ENCODE results near the gene IGFALS.

IGFALS gene

GRCh38 chr16:1765826-1766225, 27.7 kb downstream of the IGFALS start:
- CTCF ChIA-PET = interaction anchor here (0.7 to 2.2 kb wide), 4 partner anchors 58 to 87 kb away, joined by 3 to 14 read pairs (median 6); partner anchors contain the start of genes JPT2 and MAPK8IP3
- H3K4me3 ChIP-seq (ENCODE audit: low read depth, low read length) = no peak overlapping the region
- no peak for DNase-seq (ENCODE audit: low read depth, low spot score)
- POLR2A ChIA-PET = no interaction called here
- no peak for TF ChIP-seq CTCF (IDR thresholded peaks at IDR 0.05; ENCODE audit: insufficient read depth, low read length, missing control alignments)

- DNase-seq (ENCODE audit: low read depth, low spot score) = no peak
- TF ChIP-seq CTCF (IDR thresholded peaks at IDR 0.05; ENCODE audit: insufficient read depth, low read length, missing control alignments) = no peak
- no peak overlapping the region for H3K4me3 ChIP-seq (ENCODE audit: low read depth, low read length)
- ChIA-PET CTCF (interaction anchor here (0.7 to 2.2 kb wide), 8 partner anchors 8 to 273 kb away, joined by 3 to 14 read pairs (median 3); partner anchors contain the start of genes EME2, JPT2, MAPK8IP3 and MRPS34), POLR2A (no interaction called here)
These were observed 28.5 kb downstream of the IGFALS start for GRCh38 chr16:1764971-1765370.

- POLR2A ChIA-PET = no interaction called here
- DNase-seq (ENCODE audit: low read depth, low spot score) = no peak
- CTCF ChIA-PET = interaction anchor here (0.9 to 2.2 kb wide), 6 partner anchors 9 to 143 kb away, joined by 3 to 14 read pairs (median 4); partner anchors contain the start of genes EME2, MAPK8IP3 and MRPS34
- H3K4me3 ChIP-seq (ENCODE audit: low read depth, low read length) = no peak overlapping the region
- peak; percentile 61 for TF ChIP-seq CTCF (IDR thresholded peaks at IDR 0.05; ENCODE audit: insufficient read depth, low read length, missing control alignments)
These were observed 29.7 kb downstream of the IGFALS start for GRCh38 chr16:1763521-1764511.

- no peak for TF ChIP-seq CTCF (IDR thresholded peaks at IDR 0.05; ENCODE audit: insufficient read depth, low read length, missing control alignments)
- ChIA-PET CTCF (interaction anchor here (1.4 kb wide), 1 partner anchor 12 kb away, joined by 3 read pairs; no protein-coding TSS in a partner anchor), POLR2A (no interaction called here)
- H3K4me3 ChIP-seq (ENCODE audit: low read depth, low read length) = no peak overlapping the region
- no peak for DNase-seq (ENCODE audit: low read depth, low spot score)
These were observed 30.5 kb downstream of the IGFALS start for GRCh38 chr16:1762879-1763520.

- CTCF ChIA-PET = no interaction called here
These were observed 31.2 kb downstream of the IGFALS start for GRCh38 chr16:1762196-1762878.

More at GRCh38 chr16:1762196-1762878, 31.2 kb downstream of the IGFALS start:
- POLR2A ChIA-PET = no interaction called here
- no peak for TF ChIP-seq CTCF (IDR thresholded peaks at IDR 0.05; ENCODE audit: insufficient read depth, low read length, missing control alignments)
- DNase-seq (ENCODE audit: low read depth, low spot score) = no peak
- H3K4me3 ChIP-seq (ENCODE audit: low read depth, low read length) = no peak overlapping the region
